HEK293T (cell line): ENCODE results near the gene CTAG1B.

ENCODE experiments used
- BHLHE40 ChIP-seq: fragments of 450-650 bp; IDR thresholded peaks from 2 replicates; pipeline ENCODE4 v1.6.1; 2016; ENCODE audit warnings: mild to moderate bottlenecking, moderate library complexity, borderline replicate concordance
- ELF4 ChIP-seq: fragments of 450-650 bp; IDR thresholded peaks from 2 replicates; pipeline ENCODE4 v1.6.1; 2017; ENCODE audit warnings: antibody characterized with exemption
- FOXK2 ChIP-seq: fragments of 450-650 bp; IDR thresholded peaks from 2 replicates; pipeline ENCODE4 v1.6.1; 2016; ENCODE audit warnings: mild to moderate bottlenecking
- FOXM1 ChIP-seq: fragments of 450-650 bp; IDR thresholded peaks from 2 replicates; pipeline ENCODE4 v1.6.1; 2017; ENCODE audit warnings: mild to moderate bottlenecking, borderline replicate concordance
- LEF1 ChIP-seq: fragments of 450-650 bp; IDR thresholded peaks from 2 replicates; pipeline ENCODE4 v1.6.1; 2017; ENCODE audit warnings: mild to moderate bottlenecking, borderline replicate concordance
- NFRKB ChIP-seq: fragments of 450-650 bp; IDR thresholded peaks from 2 replicates; pipeline ENCODE4 v1.6.1; 2016; ENCODE audit warnings: mild to moderate bottlenecking, moderate library complexity
- TARDBP ChIP-seq: fragments of 450-650 bp; IDR thresholded peaks from 2 replicates; pipeline ENCODE4 v1.6.1; 2016
- ZNF384 ChIP-seq: fragments of 450-650 bp; IDR thresholded peaks from 2 replicates; pipeline ENCODE4 v1.6.1; 2016
- TF ChIP-seq, protein P1 (sequence below): fragments of 450-650 bp; IDR thresholded peaks from 2 replicates; pipeline ENCODE4 v1.6.1; 2016

DNA sequence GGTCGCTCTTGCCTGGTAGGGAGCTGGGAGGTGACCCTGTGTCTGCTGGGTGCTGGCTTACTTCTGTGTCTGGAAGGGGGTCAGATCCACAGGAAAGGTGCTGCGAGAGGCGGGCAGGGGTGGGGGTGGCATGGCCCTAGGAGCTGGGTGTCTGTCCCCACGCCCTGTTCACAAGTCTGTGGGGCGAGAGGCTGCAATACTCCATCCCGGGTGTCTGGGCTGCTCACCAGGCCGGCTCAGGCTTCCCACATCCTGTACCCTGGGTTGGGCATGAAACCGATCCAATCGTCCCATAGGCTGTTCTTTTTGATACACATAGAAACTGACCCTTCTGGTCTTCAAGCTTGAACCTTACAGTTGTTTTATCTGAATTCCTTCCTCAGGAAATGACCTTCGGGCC lies 35.3 kb upstream of the CTAG1B start:
- TF ChIP-seq ELF4 (no peak), ZNF384 (no peak), LEF1 (no peak), FOXM1 (no peak), BHLHE40 (no peak), TARDBP (no peak), NFRKB (no peak), FOXK2 (no peak)
- TF ChIP-seq, protein P1, sequence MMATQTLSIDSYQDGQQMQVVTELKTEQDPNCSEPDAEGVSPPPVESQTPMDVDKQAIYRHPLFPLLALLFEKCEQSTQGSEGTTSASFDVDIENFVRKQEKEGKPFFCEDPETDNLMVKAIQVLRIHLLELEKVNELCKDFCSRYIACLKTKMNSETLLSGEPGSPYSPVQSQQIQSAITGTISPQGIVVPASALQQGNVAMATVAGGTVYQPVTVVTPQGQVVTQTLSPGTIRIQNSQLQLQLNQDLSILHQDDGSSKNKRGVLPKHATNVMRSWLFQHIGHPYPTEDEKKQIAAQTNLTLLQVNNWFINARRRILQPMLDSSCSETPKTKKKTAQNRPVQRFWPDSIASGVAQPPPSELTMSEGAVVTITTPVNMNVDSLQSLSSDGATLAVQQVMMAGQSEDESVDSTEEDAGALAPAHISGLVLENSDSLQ = no peak
